ENCODE measurements around the gene MDK.

The MDK gene

GRCh38 chr11:46393759-46394158 is 12.3 kb downstream of the MDK start:
- no peak for DNase-seq (ENCODE audit: low read depth)
- TF ChIP-seq CTCF (IDR thresholded peaks at IDR 0.05; ENCODE audit: low read depth, low read length) (no peak), POLR2A (IDR thresholded peaks at IDR 0.05; ENCODE audit: extremely low read depth, insufficient read length) (no peak), MYC (IDR thresholded peaks at IDR 0.05; ENCODE audit: low read depth, low read length) (no peak), MAX (IDR thresholded peaks at IDR 0.05; ENCODE audit: low read depth, low read length) (no peak)
- no peak overlapping the region for H3K4me3 ChIP-seq (ENCODE audit: low read depth, low read length)

GRCh38 chr11:46397526-46397925 is 16.1 kb downstream of the MDK start:
- DNase-seq (ENCODE audit: low read depth): no peak
- no peak for TF ChIP-seq POLR2A (IDR thresholded peaks at IDR 0.05; ENCODE audit: extremely low read depth, insufficient read length)
- TF ChIP-seq MYC (IDR thresholded peaks at IDR 0.05; ENCODE audit: low read depth, low read length): no peak
- no peak for TF ChIP-seq MAX (IDR thresholded peaks at IDR 0.05; ENCODE audit: low read depth, low read length)
- TF ChIP-seq CTCF (IDR thresholded peaks at IDR 0.05; ENCODE audit: low read depth, low read length): no peak
- no peak overlapping the region for H3K4me3 ChIP-seq (ENCODE audit: low read depth, low read length)

- DNase-seq (ENCODE audit: low read depth): no peak
- no peak overlapping the region for H3K4me3 ChIP-seq (ENCODE audit: low read depth, low read length)
- TF ChIP-seq CTCF (IDR thresholded peaks at IDR 0.05; ENCODE audit: low read depth, low read length) (no peak), POLR2A (IDR thresholded peaks at IDR 0.05; ENCODE audit: extremely low read depth, insufficient read length) (no peak), MAX (IDR thresholded peaks at IDR 0.05; ENCODE audit: low read depth, low read length) (no peak), MYC (IDR thresholded peaks at IDR 0.05; ENCODE audit: low read depth, low read length) (no peak)
These were observed 21.8 kb downstream of the MDK start for GRCh38 chr11:46402957-46403902.

- DNase-seq (ENCODE audit: low read depth): no peak
- no peak overlapping the region for H3K4me3 ChIP-seq (ENCODE audit: low read depth, low read length)
- TF ChIP-seq CTCF (IDR thresholded peaks at IDR 0.05; ENCODE audit: low read depth, low read length) (no peak), POLR2A (IDR thresholded peaks at IDR 0.05; ENCODE audit: extremely low read depth, insufficient read length) (no peak), MYC (IDR thresholded peaks at IDR 0.05; ENCODE audit: low read depth, low read length) (no peak), MAX (IDR thresholded peaks at IDR 0.05; ENCODE audit: low read depth, low read length) (no peak)
These were observed 23.1 kb downstream of the MDK start for GRCh38 chr11:46404476-46405017.

- H3K4me3 ChIP-seq (ENCODE audit: low read depth, low read length): no peak overlapping the region
- DNase-seq (ENCODE audit: low read depth): no peak
- TF ChIP-seq CTCF (IDR thresholded peaks at IDR 0.05; ENCODE audit: low read depth, low read length): no peak
- TF ChIP-seq MYC (IDR thresholded peaks at IDR 0.05; ENCODE audit: low read depth, low read length): no peak
- TF ChIP-seq POLR2A (IDR thresholded peaks at IDR 0.05; ENCODE audit: extremely low read depth, insufficient read length): no peak
These were observed 26.2 kb downstream of the MDK start for GRCh38 chr11:46407635-46408034.

All from NB4 (cell line).